Measurements from ENCODE around the gene A3GALT2. TPM values are rescaled to one million over a fixed set of nuclear protein-coding genes. Genes with fewer than 3 reads are reported as not detected.
A peak's percentile ranks its signal among the peaks of the same experiment; 100 is the strongest.

The A3GALT2 gene
- total RNA-seq, 2 experiments from 2014 or later: not detected

GRCh38 chr1:33296082-33296458, 24.8 kb downstream of the A3GALT2 start:
- TF ChIP-seq EZH2phosphoT487 (IDR thresholded peaks at IDR 0.05; ENCODE audit: borderline replicate concordance, low read depth, low read length): no peak
- TF ChIP-seq CTCF (conservative IDR thresholded peaks at IDR 0.05; ENCODE audit: low read length): no peak
- no peaks in the 10 kb centered on the region for H3K4me1 ChIP-seq (ENCODE audit: insufficient read depth, low read length, poor library complexity, severe bottlenecking)
- no peak overlapping the region for H3K4me3 ChIP-seq (ENCODE audit: low read depth, low read length, poor library complexity, severe bottlenecking)
- no peak overlapping the region for H3K27ac ChIP-seq (ENCODE audit: low read depth, low read length, poor library complexity, severe bottlenecking)
- H3K9me3 ChIP-seq (ENCODE audit: low read length): no peaks in the 10 kb centered on the region
- no peaks in the 10 kb centered on the region for H4K20me1 ChIP-seq (ENCODE audit: insufficient read depth, low read length)
- H3K79me2 ChIP-seq (ENCODE audit: insufficient read depth, low read depth, low read length): no peaks in the 10 kb centered on the region
- CTCF ChIA-PET (ENCODE audit: unreplicated experiment): interaction anchor here (0.6 to 1.1 kb wide), 3 partner anchors 158 to 427 kb away, joined by 3 to 4 read pairs (median 3); no protein-coding TSS in a partner anchor
- intact Hi-C loops (cut with micrococcal nuclease; ENCODE audit: unreplicated experiment): loop anchor here (5.0 to 10.0 kb wide), 3 partner anchors 169 to 319 kb away; no protein-coding TSS in a partner anchor
- POLR2A ChIA-PET: interaction anchor here (0.6 to 1.0 kb wide), 3 partner anchors 176 to 392 kb away, joined by 3 to 4 read pairs (median 3); partner anchors contain the start of gene ZSCAN20
- H3K9me2 ChIP-seq (ENCODE audit: insufficient read depth, low read length): no peaks in the 10 kb centered on the region
- no TSS peak for BruUV-seq (replicated peaks)
- DNase-seq (ENCODE audit: low spot score): no peak
- no peak overlapping the region for H3K4me2 ChIP-seq (ENCODE audit: low read length)
- peaks cover 8% of the 10 kb centered on the region; the same call in 1 of the 2 replicates for H3K36me3 ChIP-seq (ENCODE audit: insufficient read depth, low read length)
- no peak overlapping the region for H2AFZ ChIP-seq (ENCODE audit: low read length)

GRCh38 chr1:33295450-33296081, 25.3 kb downstream of the A3GALT2 start:
- Histone ChIP-seq H3K4me2 (ENCODE audit: low read length) (no peak overlapping the region), H3K27ac (ENCODE audit: low read depth, low read length, poor library complexity, severe bottlenecking) (no peak overlapping the region), H3K9me3 (ENCODE audit: low read length) (no peaks in the 10 kb centered on the region), H2AFZ (ENCODE audit: low read length) (no peak overlapping the region), H3K9me2 (ENCODE audit: insufficient read depth, low read length) (no peaks in the 10 kb centered on the region), H4K20me1 (ENCODE audit: insufficient read depth, low read length) (no peaks in the 10 kb centered on the region), H3K4me1 (ENCODE audit: insufficient read depth, low read length, poor library complexity, severe bottlenecking) (no peaks in the 10 kb centered on the region), H3K79me2 (ENCODE audit: insufficient read depth, low read depth, low read length) (no peaks in the 10 kb centered on the region), H3K36me3 (ENCODE audit: insufficient read depth, low read length) (peaks cover 8% of the 10 kb centered on the region; the same call in 1 of the 2 replicates), H3K4me3 (ENCODE audit: low read depth, low read length, poor library complexity, severe bottlenecking) (no peak overlapping the region)
- DNase-seq (ENCODE audit: low spot score): peak; percentile 77
- no TSS peak for BruUV-seq (replicated peaks)
- ChIA-PET POLR2A (interaction anchor here (0.6 kb wide), 1 partner anchor 392 kb away, joined by 3 read pairs; no protein-coding TSS in a partner anchor), CTCF (ENCODE audit: unreplicated experiment) (interaction anchor here (0.6 to 1.1 kb wide), 5 partner anchors 18 to 427 kb away, joined by 3 to 4 read pairs (median 3); no protein-coding TSS in a partner anchor)
- intact Hi-C loops (cut with micrococcal nuclease; ENCODE audit: unreplicated experiment): loop anchor here (1.0 to 10.0 kb wide), 5 partner anchors 72 to 319 kb away; no protein-coding TSS in a partner anchor
- TF ChIP-seq CTCF (conservative IDR thresholded peaks at IDR 0.05; ENCODE audit: low read length): peak; percentile 92
- no peak for TF ChIP-seq EZH2phosphoT487 (IDR thresholded peaks at IDR 0.05; ENCODE audit: borderline replicate concordance, low read depth, low read length)

- Histone ChIP-seq H3K9me2 (ENCODE audit: insufficient read depth, low read length) (no peaks in the 10 kb centered on the region), H3K4me1 (ENCODE audit: insufficient read depth, low read length, poor library complexity, severe bottlenecking) (no peaks in the 10 kb centered on the region), H3K27ac (ENCODE audit: low read depth, low read length, poor library complexity, severe bottlenecking) (no peak overlapping the region), H2AFZ (ENCODE audit: low read length) (no peak overlapping the region), H3K4me2 (ENCODE audit: low read length) (no peak overlapping the region), H3K9me3 (ENCODE audit: low read length) (no peaks in the 10 kb centered on the region), H3K79me2 (ENCODE audit: insufficient read depth, low read depth, low read length) (no peaks in the 10 kb centered on the region), H4K20me1 (ENCODE audit: insufficient read depth, low read length) (no peaks in the 10 kb centered on the region), H3K36me3 (ENCODE audit: insufficient read depth, low read length) (peaks cover 8% of the 10 kb centered on the region; the same call in 1 of the 2 replicates), H3K4me3 (ENCODE audit: low read depth, low read length, poor library complexity, severe bottlenecking) (no peak overlapping the region)
- no TSS peak for BruUV-seq (replicated peaks)
- CTCF ChIA-PET (ENCODE audit: unreplicated experiment): interaction anchor here (0.8 to 1.7 kb wide), 4 partner anchors 19 to 176 kb away, joined by 3 to 4 read pairs (median 4); no protein-coding TSS in a partner anchor
- TF ChIP-seq EZH2phosphoT487 (IDR thresholded peaks at IDR 0.05; ENCODE audit: borderline replicate concordance, low read depth, low read length) (no peak), CTCF (conservative IDR thresholded peaks at IDR 0.05; ENCODE audit: low read length) (no peak)
- POLR2A ChIA-PET: interaction anchor here (0.6 kb wide), 1 partner anchor 8 kb away, joined by 3 read pairs; no protein-coding TSS in a partner anchor
- intact Hi-C loops (cut with micrococcal nuclease; ENCODE audit: unreplicated experiment): loop anchor here (1.0 to 10.0 kb wide), 5 partner anchors 72 to 320 kb away; no protein-coding TSS in a partner anchor
- DNase-seq (ENCODE audit: low spot score): no peak
Observed at GRCh38 chr1:33295023-33295422, 25.9 kb downstream of the A3GALT2 start.
